Mesenchymal stem cell (in vitro differentiated cells and primary cell): ENCODE results near the gene PDE11A.

Experiments used
- DNase-seq: peaks from one replicate; pipeline ENCODE4 v3.0.0-alpha.2; 2013
- H2AFZ ChIP-seq: one replicate; pipeline ENCODE4 v1.6.1; 2013; ENCODE audit warnings: low read depth, mild to moderate bottlenecking, control low read depth, inconsistent platforms, low read length, moderate library complexity
- H2AK5ac ChIP-seq: 2 replicates; pipeline ENCODE4 v1.6.1; 2013; ENCODE audit warnings: low read length, moderate library complexity, mild to moderate bottlenecking, inconsistent platforms; ENCODE audit not compliant: severe bottlenecking
- H2BK120ac ChIP-seq: one replicate; pipeline ENCODE4 v1.6.1; 2013; ENCODE audit warnings: low read depth, mild to moderate bottlenecking, inconsistent platforms, low read length, moderate library complexity
- H2BK12ac ChIP-seq, 2 experiments: one replicate each; pipeline ENCODE4 v1.6.1; 2013; ENCODE audit warnings: inconsistent platforms in 2 of 2, low read length in 2 of 2, mild to moderate bottlenecking in 2 of 2, moderate library complexity in 2 of 2, control low read depth in 1 of 2
- H2BK15ac ChIP-seq: one replicate; pipeline ENCODE4 v1.6.1; 2013; ENCODE audit warnings: mild to moderate bottlenecking, low read depth, inconsistent platforms; ENCODE audit not compliant: poor library complexity, severe bottlenecking
- H2BK5ac ChIP-seq: 2 replicates; pipeline ENCODE4 v1.6.1; 2013; ENCODE audit warnings: low read depth, mild to moderate bottlenecking, low read length, control low read depth, inconsistent platforms; ENCODE audit not compliant: poor library complexity, severe bottlenecking
- H3K14ac ChIP-seq, 2 experiments: one replicate each; pipeline ENCODE4 v1.6.1; 2013; ENCODE audit warnings: inconsistent platforms in 2 of 2, low read length in 2 of 2, control low read depth in 1 of 2, mild to moderate bottlenecking in 1 of 2, moderate library complexity in 1 of 2
- H3K18ac ChIP-seq, 2 experiments: one replicate each; pipeline ENCODE4 v1.6.1; 2013; ENCODE audit warnings: inconsistent platforms in 2 of 2, low read length in 2 of 2, control low read depth in 1 of 2, low read depth in 1 of 2, mild to moderate bottlenecking in 1 of 2
- H3K23ac ChIP-seq, 2 experiments: one replicate each; pipeline ENCODE4 v1.6.1; 2013; ENCODE audit warnings: inconsistent platforms in 2 of 2, low read length in 2 of 2, mild to moderate bottlenecking in 2 of 2, moderate library complexity in 2 of 2, control low read depth in 1 of 2
- H3K27ac ChIP-seq: 2 replicates; pipeline ENCODE4 v1.5.1; 2013; ENCODE audit warnings: mild to moderate bottlenecking, moderate library complexity, low read length, control low read depth, inconsistent platforms; ENCODE audit not compliant: poor library complexity, severe bottlenecking
- H3K27me3 ChIP-seq, 2 experiments: 2 replicates each; pipeline versions ENCODE4 v1.6.1 to v1.7.0; 2013; ENCODE audit warnings: low read length in 2 of 2, mild to moderate bottlenecking in 2 of 2, moderate library complexity in 2 of 2, control low read depth in 1 of 2, inconsistent platforms in 1 of 2; ENCODE audit not compliant: control insufficient read depth in 1 of 2, insufficient read depth in 1 of 2
- H3K36me3 ChIP-seq, 2 experiments: 2 replicates each; pipeline versions ENCODE4 v1.6.1 to v1.7.0; 2013; ENCODE audit warnings: low read length in 2 of 2, control low read depth in 1 of 2, inconsistent platforms in 1 of 2, low read depth in 1 of 2, mild to moderate bottlenecking in 1 of 2; ENCODE audit not compliant: insufficient read depth in 2 of 2, control insufficient read depth in 1 of 2
- H3K4ac ChIP-seq, 2 experiments: one replicate each; pipeline ENCODE4 v1.6.1; 2013; ENCODE audit warnings: inconsistent platforms in 2 of 2, low read length in 2 of 2, mild to moderate bottlenecking in 2 of 2, moderate library complexity in 2 of 2, control low read depth in 1 of 2, low read depth in 1 of 2
- H3K4me1 ChIP-seq: 2 replicates; pipeline ENCODE4 v1.6.1; 2013; ENCODE audit warnings: low read depth, low read length, control low read depth; ENCODE audit not compliant: control insufficient read depth, insufficient read depth
- H3K4me2 ChIP-seq: 2 replicates; pipeline ENCODE4 v1.6.1; 2013; ENCODE audit warnings: low read length, mild to moderate bottlenecking, inconsistent platforms; ENCODE audit not compliant: poor library complexity, severe bottlenecking
- H3K4me3 ChIP-seq, 2 experiments: 2 replicates each; pipeline versions ENCODE4 v1.5.1 to v1.7.0; 2013; ENCODE audit warnings: low read length in 2 of 2, mild to moderate bottlenecking in 2 of 2, control low read depth in 1 of 2, low read depth in 1 of 2; ENCODE audit not compliant: insufficient read depth in 1 of 2
- H3K79me1 ChIP-seq: replicated peaks from 2 replicates; pipeline ENCODE4 v1.6.1; 2013; ENCODE audit warnings: mild to moderate bottlenecking, control low read depth, low read length, inconsistent platforms; ENCODE audit not compliant: poor library complexity, severe bottlenecking
- H3K9ac ChIP-seq: 2 replicates; pipeline ENCODE4 v1.7.0; 2013; ENCODE audit warnings: mild to moderate bottlenecking, low read length, moderate library complexity
- H3K9me3 ChIP-seq: 2 replicates; pipeline ENCODE4 v1.7.0; 2013; ENCODE audit warnings: mild to moderate bottlenecking, low read length; ENCODE audit not compliant: control insufficient read depth
- H4K8ac ChIP-seq: one replicate; pipeline ENCODE4 v1.6.1; 2013; ENCODE audit warnings: inconsistent platforms, mild to moderate bottlenecking, low read length, moderate library complexity
- H4K91ac ChIP-seq: one replicate; pipeline ENCODE4 v1.6.1; 2013; ENCODE audit warnings: mild to moderate bottlenecking, low read length, inconsistent platforms
- WGBS: methylation state at CpG from one replicate; pipeline ENCODE4 v1.1.7; 2013; ENCODE audit warnings: mixed read lengths; 5-methylcytosine and 5-hydroxymethylcytosine counted together

PDE11A gene

GRCh38 chr2:177972782-177973181 lies 99.8 kb downstream of the PDE11A start:
- Histone ChIP-seq H3K4me2 (no peak overlapping the region), H3K36me3 (no peaks in the 10 kb centered on the region), H2BK15ac (no peak overlapping the region), H2AFZ (no peak overlapping the region), H3K14ac (no peak overlapping the region), H3K18ac (no peak overlapping the region), H2BK5ac (no peak overlapping the region), H3K79me1 (no peaks in the 10 kb centered on the region), H4K91ac (no peak overlapping the region), H3K23ac (no peak overlapping the region), H3K4me3 (no peak overlapping the region), H3K27me3 (no peaks in the 10 kb centered on the region), H2AK5ac (no peak overlapping the region), H4K8ac (no peak overlapping the region), H3K9ac (no peak overlapping the region), H3K4ac (no peak overlapping the region), H3K9me3 (no peaks in the 10 kb centered on the region), H2BK120ac (no peak overlapping the region), H3K27ac (no peak overlapping the region), H3K4me1 (no peaks in the 10 kb centered on the region), H2BK12ac (no peak overlapping the region)
- 83% methylated on average over 2 of the region's 8 CpGs for WGBS
- no peak for DNase-seq

- H3K36me3 ChIP-seq = no peaks in the 10 kb centered on the region
- H4K91ac ChIP-seq = no peak overlapping the region
- no peaks in the 10 kb centered on the region for H3K4me1 ChIP-seq
- H3K27ac ChIP-seq = no peak overlapping the region
- no peak overlapping the region for H3K14ac ChIP-seq
- H2BK15ac ChIP-seq = no peak overlapping the region
- H3K9me3 ChIP-seq = no peaks in the 10 kb centered on the region
- H2AK5ac ChIP-seq = no peak overlapping the region
- no peak overlapping the region for H3K4ac ChIP-seq
- no peak overlapping the region for H2BK120ac ChIP-seq
- H4K8ac ChIP-seq = no peak overlapping the region
- no peak overlapping the region for H3K23ac ChIP-seq
- no peak overlapping the region for H2BK5ac ChIP-seq
- no peaks in the 10 kb centered on the region for H3K27me3 ChIP-seq
- H3K79me1 ChIP-seq = no peaks in the 10 kb centered on the region
- no peak overlapping the region for H3K9ac ChIP-seq
- DNase-seq = no peak
- H3K4me2 ChIP-seq = no peak overlapping the region
- H3K18ac ChIP-seq = no peak overlapping the region
- H2BK12ac ChIP-seq = no peak overlapping the region
- no peak overlapping the region for H3K4me3 ChIP-seq
- H2AFZ ChIP-seq = no peak overlapping the region
Measured at GRCh38 chr2:177972123-177972522, 100.5 kb downstream of the PDE11A start.

- no peak overlapping the region for H3K27ac ChIP-seq
- no peak overlapping the region for H3K18ac ChIP-seq
- no peak for DNase-seq
- no peak overlapping the region for H3K4me3 ChIP-seq
- H3K4me2 ChIP-seq = no peak overlapping the region
- no peak overlapping the region for H3K23ac ChIP-seq
- H3K79me1 ChIP-seq = no peaks in the 10 kb centered on the region
- no peaks in the 10 kb centered on the region for H3K27me3 ChIP-seq
- no peaks in the 10 kb centered on the region for H3K4me1 ChIP-seq
- no peak overlapping the region for H2BK120ac ChIP-seq
- no peak overlapping the region for H4K8ac ChIP-seq
- no peak overlapping the region for H3K4ac ChIP-seq
- H3K36me3 ChIP-seq = no peaks in the 10 kb centered on the region
- H2AFZ ChIP-seq = no peak overlapping the region
- H2BK15ac ChIP-seq = no peak overlapping the region
- no peak overlapping the region for H2AK5ac ChIP-seq
- no peak overlapping the region for H2BK12ac ChIP-seq
- H2BK5ac ChIP-seq = no peak overlapping the region
- no peaks in the 10 kb centered on the region for H3K9me3 ChIP-seq
- H3K9ac ChIP-seq = no peak overlapping the region
- 96% methylated on average over 2 of the region's 3 CpGs for WGBS
- H3K14ac ChIP-seq = no peak overlapping the region
- H4K91ac ChIP-seq = no peak overlapping the region
Measured at GRCh38 chr2:177970670-177971454, 101.7 kb downstream of the PDE11A start.

GRCh38 chr2:177964892-177965291 lies 107.7 kb downstream of the PDE11A start:
- Histone ChIP-seq H2AK5ac (no peak overlapping the region), H3K27me3 (no peaks in the 10 kb centered on the region), H3K4ac (no peak overlapping the region), H3K23ac (no peak overlapping the region), H3K36me3 (no peaks in the 10 kb centered on the region), H4K8ac (no peak overlapping the region), H3K4me1 (no peaks in the 10 kb centered on the region), H3K14ac (no peak overlapping the region), H3K9me3 (no peaks in the 10 kb centered on the region), H4K91ac (no peak overlapping the region), H2BK12ac (no peak overlapping the region), H3K79me1 (no peaks in the 10 kb centered on the region), H3K18ac (no peak overlapping the region), H3K4me3 (no peak overlapping the region), H3K4me2 (no peak overlapping the region), H2BK5ac (no peak overlapping the region), H2BK15ac (no peak overlapping the region), H2AFZ (no peak overlapping the region), H2BK120ac (no peak overlapping the region), H3K9ac (no peak overlapping the region), H3K27ac (no peak overlapping the region)
- 57% methylated on average over 1 of the region's 1 CpG for WGBS
- no peak for DNase-seq
